Stimulated activated CD4-positive, alpha-beta T cell treated with anti-CD3 and anti-CD28 coated beads, Interleukin-15, amount 100 ng/mL, for 48 hours (primary cell): ENCODE measurements around the gene HSD11B1.
"Not testable (repeated sequence)": the region's sequence is repeated elsewhere in the genome, so short reads cannot be mapped to it uniquely, and the experiment has no call there.

Source experiments
- DNase-seq, 2 donors: peaks; one replicate each; pipeline ENCODE4 v3.0.0-alpha.2; 2020; ENCODE audit warnings: low read depth in 2 of 2

The HSD11B1 gene

DNA sequence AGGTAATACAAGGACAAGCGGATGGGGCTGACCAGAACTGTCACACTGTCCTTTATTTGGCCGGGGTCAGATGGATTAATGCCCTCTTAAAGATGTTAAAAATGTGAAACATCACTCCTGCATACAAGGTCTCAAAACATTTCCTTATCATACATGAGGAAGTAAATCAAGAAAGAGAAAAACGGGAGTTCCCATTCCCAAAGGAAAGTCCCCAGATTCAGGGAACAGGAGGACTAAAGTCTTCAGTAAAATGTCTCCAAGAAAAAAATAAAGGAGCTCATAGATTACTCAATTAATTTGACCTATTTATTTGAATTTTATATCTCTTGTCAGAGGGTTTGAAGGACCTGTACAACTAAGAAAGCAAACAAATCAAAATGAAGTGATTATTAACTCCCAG lies 13.4 kb upstream of the HSD11B1 start:
- DNase-seq = no peak

DNA sequence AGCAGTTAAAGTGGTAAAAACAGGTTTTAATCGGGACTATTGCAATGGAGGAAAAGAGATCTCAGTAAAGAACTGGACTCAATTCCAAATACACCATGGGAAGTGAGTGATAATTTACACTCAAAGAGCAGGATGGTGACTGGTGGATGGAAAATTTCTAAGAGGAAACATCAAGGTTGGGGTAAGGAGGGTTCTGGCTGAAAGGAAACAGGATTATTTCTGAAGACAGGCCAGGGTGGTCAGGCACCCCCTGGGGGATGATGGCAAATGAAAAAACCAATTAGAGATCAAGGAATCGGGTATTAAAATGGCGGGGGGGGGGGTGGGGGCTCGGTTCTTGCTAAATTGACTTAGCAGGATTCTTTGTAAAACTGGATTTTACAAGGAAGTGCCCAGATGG lies 12.3 kb upstream of the HSD11B1 start:
- DNase-seq = no peak

DNA sequence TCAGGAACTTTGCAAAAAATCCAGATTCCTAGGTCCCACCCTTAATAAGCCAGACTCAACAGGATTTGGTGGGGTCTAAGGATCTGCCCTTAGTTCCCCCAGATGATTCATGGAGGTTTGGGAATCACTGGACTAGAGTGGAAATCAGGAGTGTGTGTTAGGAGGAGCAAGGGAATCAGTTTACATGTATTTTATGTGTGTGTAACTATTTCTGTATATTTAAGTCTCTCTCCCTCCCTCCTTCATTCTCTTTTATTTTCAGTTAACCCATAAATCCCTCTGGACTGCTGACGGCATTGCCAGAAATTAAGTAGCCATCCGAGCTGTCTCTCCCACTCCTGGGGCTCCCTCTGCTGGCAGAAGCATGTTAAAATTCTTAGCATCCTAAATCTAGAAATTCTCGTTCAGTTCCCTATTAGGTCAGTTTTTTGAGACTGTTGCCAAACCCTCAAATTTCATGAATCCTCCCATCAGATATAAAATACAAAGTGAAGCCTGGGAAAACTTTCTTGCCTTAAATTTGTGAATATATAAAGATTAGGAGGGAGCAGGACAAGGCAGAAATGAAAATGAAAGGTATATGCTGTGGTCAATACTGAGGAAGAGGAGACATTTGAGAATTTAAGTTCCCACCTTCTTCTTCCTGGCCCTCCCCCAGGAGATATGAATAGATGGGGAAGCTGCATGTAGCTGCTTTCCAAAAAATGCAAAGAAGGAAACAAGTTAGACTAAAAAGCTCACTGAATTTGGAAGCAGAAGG lies 11.7 kb upstream of the HSD11B1 start:
- DNase-seq = peak; percentile 59 to 72

DNA sequence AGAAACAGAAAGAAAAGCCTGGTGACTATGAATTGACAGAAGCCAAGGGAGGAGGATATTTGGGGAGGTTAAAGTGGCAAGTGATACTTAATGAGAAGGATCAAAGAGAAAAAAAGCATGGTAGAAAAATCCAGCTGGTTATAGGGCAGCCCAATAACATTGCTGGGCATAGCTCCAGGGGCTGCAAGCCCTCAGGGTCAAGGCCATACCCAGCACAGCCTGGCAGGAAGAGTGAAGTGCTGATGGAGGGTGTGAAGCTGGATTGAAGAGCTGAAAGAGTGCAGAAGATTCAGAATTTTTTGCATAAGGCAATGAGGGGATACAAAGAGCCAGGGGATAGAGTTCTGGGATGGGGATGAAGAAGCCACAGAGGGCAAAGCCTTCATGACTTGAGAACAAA lies 8.0 kb upstream of the HSD11B1 start:
- no peak for DNase-seq

DNA sequence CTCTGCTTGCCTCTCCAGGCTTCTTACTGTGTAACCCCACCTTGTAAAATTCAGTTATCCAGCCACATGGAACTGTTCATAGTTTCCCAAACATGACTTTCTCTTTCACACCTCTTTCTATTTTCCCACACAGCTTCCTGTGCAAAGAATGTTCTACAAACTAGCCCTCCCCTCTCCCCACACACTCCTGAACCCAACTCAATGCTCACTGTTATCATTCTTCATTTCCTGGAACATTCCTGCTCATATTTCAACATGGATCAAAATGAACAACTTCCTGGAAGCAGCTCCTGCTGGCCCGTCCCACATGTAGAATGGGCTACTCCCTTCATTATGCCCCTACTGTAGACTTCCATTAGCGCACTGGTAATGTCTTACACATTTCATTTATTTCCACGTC lies 7.5 kb upstream of the HSD11B1 start:
- no peak for DNase-seq

DNA sequence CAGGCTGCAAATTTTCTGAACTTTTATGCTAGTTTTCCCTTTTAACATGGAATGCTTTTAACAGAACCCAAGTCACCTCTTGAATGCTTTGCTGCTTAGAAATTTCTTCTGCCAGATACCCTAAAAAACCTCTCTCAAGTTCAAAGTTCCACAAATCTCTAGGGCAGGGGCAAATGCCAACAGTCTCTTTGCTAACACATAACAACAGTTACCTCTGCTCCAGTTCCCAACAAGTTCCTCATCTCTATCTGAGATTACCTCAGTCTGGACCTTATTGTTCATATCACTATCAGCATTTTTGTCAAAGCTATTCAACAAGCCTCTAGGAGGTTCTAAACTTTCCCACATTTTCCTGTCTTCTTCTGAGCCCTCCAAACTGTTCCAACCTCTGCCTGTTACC lies 4.0 kb upstream of the HSD11B1 start:
- DNase-seq = not testable (repeated sequence)

DNA sequence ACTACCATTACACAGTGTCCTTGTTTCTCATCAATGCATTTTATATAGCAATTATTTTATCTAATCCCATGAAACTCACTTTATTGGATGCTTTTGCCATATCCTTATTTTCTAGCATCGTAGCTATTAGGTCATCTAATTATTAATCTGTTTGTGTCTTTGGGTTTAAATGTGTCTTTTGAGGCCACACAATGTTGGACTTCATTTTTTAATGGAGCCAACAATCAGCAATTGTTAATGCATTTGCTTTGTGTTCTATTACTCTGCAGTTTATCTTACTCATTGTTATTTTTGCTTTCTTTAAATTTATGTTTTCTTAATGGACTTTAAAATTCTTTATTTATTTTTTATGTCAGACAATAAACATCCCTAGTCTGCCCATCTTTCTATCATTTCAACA lies 1.8 kb upstream of the HSD11B1 start:
- no peak for DNase-seq

DNA sequence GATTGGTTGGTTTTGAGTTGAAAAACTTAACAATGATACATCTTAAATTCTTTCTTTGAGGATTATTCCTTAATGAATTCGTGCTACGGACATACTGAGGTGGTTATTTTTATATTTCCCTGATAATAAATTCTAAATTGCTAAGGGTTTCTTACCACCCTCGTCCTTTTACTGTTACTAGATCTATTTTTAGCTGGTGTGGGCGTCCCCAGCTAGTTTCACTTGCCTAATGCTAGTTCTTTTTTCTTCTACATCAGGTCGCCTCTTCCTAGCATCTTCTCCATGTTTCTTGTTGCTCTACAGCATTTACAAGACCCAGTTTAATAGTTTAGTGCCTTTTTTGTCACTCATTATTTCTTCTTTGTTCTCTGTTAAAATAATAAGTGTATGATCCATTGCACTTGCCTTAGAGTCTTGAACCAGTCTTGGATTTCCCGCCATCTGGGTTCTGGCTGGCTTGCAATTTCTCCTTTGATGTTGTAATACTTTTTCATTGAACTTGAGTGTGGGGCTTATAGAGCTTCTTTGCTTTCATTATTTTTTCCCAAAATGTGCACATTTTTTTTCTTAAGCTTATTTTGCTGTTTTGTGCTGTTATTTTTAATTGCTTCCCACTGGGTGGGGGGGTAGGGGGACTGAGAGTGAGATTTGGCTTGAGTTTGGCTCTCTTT lies 677 bp upstream of the HSD11B1 start:
- no peak for DNase-seq

DNA sequence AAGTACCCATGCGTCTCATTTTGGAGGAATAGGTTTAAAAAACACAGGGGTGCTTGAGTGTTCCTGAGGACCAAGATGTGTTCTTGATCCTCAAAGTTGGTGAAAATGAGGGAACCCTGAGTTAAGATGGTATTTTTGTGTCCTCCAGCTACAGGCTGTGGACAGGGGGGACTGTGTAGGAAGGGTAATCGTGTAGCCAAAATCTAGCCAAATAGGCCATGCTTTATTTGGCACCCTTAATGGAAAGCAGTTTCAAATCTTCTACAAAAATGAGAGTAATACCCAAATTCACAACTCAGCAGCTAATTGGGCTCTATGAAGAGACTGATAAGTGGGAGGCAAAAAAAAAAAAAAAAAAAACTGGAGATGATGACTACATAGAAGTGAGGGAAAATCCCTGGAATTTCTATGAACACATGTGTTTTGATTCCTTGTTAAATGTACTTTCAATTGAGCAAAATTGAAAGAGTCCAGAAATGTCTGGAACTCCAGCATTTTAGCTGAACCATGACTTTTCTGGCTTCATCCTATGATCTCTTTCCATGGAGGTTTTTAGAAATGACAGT lies 470 bp downstream of the HSD11B1 start:
- no peak for DNase-seq

DNA sequence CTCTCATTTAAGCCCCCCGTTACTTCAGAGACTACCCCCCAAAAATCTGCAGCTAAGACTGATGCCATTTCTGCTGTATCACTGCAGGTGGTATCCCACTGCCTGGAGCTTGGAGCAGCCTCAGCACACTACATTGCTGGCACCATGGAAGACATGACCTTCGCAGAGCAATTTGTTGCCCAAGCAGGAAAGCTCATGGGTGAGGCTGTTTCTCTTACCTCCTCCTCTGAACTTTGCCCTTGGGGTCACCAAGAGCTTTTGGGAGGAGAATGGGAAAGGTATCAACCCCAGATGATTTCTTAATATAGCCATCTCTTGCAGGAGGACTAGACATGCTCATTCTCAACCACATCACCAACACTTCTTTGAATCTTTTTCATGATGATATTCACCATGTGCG lies 2.0 kb downstream of the HSD11B1 start:
- no peak for DNase-seq

DNA sequence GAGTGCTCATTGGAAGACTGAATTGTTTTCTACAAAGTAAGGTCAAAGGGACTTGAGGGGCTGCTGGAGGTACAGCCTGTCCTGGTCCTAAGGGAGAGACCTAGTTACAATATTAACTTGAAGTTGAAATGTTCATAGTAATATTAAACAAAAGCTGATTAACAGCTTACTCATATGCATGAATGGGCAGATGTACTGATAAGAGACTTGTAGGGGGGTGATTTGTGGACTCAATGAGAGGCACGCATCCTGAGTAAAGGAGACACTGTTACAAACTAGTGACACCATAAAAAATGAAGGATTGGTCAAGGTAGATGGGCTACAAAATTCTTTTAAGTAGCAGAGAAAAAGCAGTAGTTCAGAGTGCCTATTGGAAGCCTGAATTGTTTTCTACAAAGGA lies 2.7 kb downstream of the HSD11B1 start:
- DNase-seq = no peak

DNA sequence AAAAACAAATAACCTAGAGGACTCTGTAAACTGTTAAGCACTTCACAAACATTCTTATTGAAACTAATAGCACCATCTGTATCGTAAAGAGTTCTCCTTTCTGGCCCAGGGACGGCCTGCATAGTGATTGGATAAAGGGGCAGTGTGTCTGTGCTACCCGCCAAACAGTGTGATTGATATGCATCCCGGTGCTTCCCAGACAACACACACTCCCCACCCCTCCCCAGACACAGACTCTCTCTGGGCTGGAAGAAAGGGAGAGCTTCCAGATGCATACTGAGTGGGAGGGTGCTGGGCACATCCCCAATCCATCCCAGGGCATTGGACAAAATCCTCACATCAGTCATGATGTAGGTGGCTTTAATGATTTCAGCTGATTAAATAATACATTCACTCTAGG lies 3.7 kb downstream of the HSD11B1 start:
- DNase-seq = no peak

DNA sequence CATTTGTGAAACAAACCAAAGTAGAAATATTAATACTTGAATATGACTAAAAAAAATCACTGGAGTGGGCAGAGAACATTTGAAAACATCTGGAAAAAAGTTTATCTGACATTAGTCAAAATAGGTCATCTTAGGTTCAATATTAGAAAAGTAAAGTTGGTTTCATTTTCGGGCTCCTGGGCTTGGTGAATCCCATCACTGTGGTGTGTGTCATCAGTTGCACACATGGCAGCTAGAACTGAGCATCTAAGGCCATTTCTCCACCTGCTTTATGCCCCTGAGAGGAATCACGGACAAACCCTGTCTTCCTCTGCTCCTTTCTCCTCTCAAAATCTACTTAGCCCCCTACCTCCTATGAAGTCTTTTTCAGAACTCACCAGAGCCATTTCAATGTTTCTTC lies 5.4 kb downstream of the HSD11B1 start:
- DNase-seq = no peak

DNA sequence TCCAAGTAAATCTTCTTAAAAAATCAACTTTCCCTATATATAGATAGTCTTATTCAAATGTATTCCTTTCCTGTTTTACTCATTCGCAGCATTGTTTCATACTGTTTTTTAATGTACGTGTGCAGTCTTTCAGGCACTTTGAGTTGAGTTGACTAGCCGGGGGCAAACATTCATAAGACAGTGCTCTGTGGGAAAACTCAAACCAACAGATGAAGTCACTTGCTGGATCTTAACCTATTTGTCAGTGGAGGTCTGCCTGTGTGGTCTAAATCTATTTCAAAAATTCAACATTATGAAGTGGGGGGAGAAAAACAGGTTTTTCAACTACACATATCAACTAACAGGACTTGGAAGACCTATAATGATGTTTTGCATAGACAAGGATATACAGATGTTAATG lies 6.2 kb downstream of the HSD11B1 start:
- DNase-seq = no peak

DNA sequence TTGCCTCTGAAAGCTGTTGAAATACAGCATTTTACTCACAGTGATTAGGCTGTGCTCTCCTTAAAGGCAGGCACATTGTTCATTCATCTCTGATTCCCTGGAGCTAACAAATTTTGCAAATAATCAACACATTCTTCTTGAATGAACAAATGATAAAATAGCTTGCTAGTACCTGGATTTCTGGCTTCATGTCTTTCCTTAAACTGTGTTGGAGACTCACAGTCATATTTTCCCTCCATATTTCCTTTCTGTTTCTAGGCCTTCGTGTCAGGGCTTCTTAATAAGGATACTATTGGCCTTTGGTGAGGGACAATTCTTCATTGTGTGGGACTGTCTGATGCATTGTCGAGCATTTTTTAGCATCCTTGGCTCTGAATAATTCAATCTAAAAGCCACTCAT lies 9.7 kb downstream of the HSD11B1 start:
- no peak for DNase-seq

DNA sequence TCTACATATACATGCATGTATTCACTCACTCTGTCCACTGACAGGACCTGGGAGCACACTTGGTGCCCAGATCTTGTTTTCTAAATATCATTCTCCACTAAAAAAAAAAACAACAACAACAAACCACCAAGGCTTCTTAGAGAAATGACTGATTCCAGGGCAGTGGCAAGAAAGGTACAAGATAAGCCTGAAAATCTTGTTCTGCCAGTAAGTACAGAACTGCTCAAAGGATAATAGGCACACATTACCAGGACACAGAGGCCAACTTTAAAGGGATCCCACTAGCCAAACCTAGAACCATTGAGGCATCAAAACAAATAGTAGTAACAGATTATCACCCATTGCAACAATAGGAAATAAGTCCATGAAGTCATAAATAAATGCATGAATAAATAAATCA lies 10.7 kb downstream of the HSD11B1 start:
- no peak for DNase-seq

DNA sequence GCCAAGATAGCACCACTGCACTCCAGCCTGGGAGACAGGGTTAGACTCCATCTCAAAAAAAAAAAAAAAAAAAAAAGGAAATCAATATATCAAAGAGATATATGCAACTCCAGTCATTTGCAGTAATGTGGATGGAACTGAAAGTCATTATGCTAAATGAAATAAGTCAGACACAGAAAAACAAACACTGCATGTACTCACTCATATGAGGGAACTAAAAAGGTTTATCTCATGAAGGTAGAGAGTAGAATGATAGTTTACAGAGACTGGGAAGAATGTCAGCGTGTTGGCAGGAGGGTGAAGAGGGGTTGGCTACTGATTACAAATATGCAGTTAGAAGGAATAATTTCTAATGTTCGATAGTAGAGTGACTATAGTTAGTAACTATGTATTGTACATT lies 13.2 kb downstream of the HSD11B1 start:
- DNase-seq = no peak

DNA sequence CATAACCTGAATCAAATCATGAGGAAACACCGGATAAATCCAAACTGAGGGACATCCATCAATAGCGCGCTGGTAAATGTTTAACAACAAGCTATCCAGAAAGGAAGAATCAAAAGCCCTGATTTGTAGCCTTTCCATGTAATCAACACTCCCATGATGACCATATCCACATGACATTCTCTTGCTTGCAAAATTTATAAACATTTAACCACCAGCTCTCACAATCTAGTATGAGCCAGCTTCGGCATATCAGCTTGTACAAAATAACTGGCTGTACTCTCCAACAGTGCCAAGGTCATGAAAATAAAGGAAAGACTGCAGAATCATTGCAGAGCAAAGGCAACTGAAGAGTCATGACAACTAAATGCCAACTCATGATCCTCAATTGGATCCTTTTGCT lies 15.7 kb downstream of the HSD11B1 start:
- DNase-seq = no peak

DNA sequence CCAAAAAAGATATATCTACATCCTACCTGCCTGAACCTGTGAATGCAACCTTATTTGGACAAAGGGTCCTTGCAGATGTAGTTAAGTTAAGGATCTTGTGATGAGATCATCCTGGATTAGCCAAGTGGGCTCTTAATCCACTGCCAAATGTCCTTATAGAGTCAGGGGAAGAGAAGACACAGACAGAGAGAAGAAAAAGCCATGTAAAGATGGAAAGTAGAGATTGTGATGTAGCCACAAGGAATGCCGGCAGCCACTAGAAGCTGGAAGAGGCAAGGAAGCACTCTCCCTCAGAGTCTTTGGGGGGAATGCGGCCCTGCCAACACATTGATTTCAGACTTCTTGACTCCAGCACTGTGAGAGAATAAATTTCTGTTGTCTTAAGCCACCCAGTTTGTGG lies 16.2 kb downstream of the HSD11B1 start:
- DNase-seq = no peak

DNA sequence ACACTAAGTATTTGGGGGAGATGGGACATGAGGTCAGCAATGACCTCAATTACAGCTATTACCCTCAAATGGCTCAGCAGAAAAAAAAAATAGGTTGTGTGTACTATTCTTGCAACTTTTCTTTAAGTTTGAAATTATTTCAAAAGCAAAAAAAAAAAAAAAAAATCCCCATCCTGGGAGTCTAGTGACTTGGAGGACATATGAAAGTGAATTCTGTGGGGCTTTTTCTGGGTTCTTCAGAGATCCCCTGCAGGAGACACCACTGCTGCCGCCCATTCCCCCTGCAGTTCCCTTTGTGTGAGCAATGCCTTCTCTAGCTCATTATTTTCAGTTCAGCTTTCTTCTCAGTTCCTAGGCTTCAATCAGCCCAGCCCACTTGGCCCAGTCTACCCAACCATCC lies 16.7 kb downstream of the HSD11B1 start:
- DNase-seq = no peak

DNA sequence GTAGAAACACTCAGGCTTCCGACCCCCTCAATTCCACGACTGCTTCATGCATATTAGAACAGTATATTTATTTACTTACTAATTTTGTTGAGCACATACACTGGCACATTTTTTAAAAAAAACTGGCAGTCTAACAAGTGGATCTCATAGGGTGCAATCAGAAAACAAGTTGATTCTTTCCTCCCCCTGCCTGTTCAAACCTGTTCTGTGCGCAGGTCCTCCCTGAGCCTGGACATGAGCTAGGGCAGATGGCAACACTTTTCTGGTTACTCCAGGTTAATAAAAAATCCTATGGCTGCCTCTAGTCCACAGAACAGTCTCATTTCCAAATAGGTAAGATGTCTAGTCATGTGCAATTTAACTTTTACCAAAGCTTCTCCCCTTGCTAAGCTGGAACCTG lies 18.6 kb downstream of the HSD11B1 start:
- DNase-seq = no peak

DNA sequence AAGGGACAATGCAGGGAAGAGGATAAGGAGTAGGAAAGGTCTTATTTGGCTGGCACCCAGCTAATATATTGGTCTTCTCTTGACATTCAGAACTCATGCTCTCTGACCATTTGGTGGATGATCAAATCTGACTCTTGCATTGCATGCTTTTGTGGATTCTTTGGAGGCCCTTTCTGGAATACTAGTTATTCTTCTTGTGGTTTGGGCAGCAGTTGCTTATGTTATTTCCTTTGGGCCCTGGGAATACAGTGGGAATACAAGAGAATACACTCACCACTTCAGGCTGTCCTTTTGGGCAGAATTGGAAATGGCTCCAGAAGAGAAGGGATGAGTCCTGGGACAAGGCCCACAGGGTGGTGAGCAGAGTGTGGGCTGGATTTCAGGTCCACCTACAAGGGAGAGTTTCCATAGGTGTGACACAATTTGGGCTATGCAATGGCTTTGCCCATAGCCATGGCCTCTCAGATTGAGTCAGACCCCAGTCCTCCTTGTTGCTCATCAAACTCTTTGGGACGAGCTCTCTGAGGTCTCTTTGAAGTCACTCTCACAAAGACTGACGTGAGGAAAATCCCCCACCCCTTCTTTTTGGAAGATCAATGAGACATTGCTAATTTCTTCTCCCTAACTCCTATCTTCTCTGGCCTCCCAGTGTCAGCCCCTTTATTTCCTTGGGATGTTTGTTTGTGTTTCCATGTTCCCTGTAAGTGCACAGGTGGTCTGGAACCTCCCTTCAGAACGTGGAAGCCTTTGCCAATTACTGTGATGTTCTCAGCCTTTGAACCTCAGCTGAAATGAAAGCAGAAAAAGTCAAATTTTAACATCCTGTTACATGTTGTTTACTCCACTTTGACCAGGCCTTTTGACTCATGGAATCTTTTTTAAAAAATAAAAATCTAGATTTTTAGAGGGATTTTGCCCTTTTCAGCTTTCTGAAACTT lies 19.4 kb downstream of the HSD11B1 start:
- DNase-seq = peak; percentile 46 to 48
